Activated CD8-positive, alpha-beta memory T cell treated with anti-CD3 and anti-CD28 coated beads, Interleukin-2, amount 50 U/mL, for 24 hours (primary cell): ENCODE results near the gene TRAF5.
"Not testable (repeated sequence)": the region's sequence is repeated elsewhere in the genome, so short reads cannot be mapped to it uniquely, and the experiment has no call there.

Experiments used
- DNase-seq: peaks from one replicate; pipeline ENCODE4 v3.0.0-alpha.2; 2020; ENCODE audit errors: extremely low read depth

Gene TRAF5

GRCh38 chr1:211326528-211327345 lies at the start of gene TRAF5:
TSS of gene TRAF5 (plus strand) at chr1:211326833. CDS start at chr1:211353240, 26,407 bp downstream.
- no peak for DNase-seq

GRCh38 chr1:211279340-211279739 lies 47.3 kb upstream of the TRAF5 start:
- DNase-seq, result no peak

- DNase-seq, result no peak
Observed at GRCh38 chr1:211280910-211281309, 45.7 kb upstream of the TRAF5 start.

- DNase-seq, result no peak
Observed at GRCh38 chr1:211281320-211282022, 45.2 kb upstream of the TRAF5 start.

- no peak for DNase-seq
Observed at GRCh38 chr1:211282023-211282373, 44.6 kb upstream of the TRAF5 start.

GRCh38 chr1:211285196-211285595 lies 41.4 kb upstream of the TRAF5 start:
- DNase-seq, result no peak

GRCh38 chr1:211287218-211287617 lies 39.4 kb upstream of the TRAF5 start:
- DNase-seq, result no peak

- DNase-seq, result no peak
Observed at GRCh38 chr1:211292411-211292810, 34.2 kb upstream of the TRAF5 start.

- DNase-seq, result no peak
Observed at GRCh38 chr1:211296396-211296795, 30.2 kb upstream of the TRAF5 start.

- no peak for DNase-seq
Observed at GRCh38 chr1:211305044-211305443, 21.6 kb upstream of the TRAF5 start.

- DNase-seq, result no peak
Observed at GRCh38 chr1:211309617-211310016, 17.0 kb upstream of the TRAF5 start.

GRCh38 chr1:211313392-211313791 lies 13.2 kb upstream of the TRAF5 start:
- DNase-seq, result no peak

- DNase-seq, result no peak
Observed at GRCh38 chr1:211318576-211319280, 7.9 kb upstream of the TRAF5 start.

- DNase-seq, result no peak
Observed at GRCh38 chr1:211319892-211320291, 6.7 kb upstream of the TRAF5 start.

GRCh38 chr1:211320980-211321379 lies 5.7 kb upstream of the TRAF5 start:
- no peak for DNase-seq

GRCh38 chr1:211321646-211322045 lies 5.0 kb upstream of the TRAF5 start:
- DNase-seq, result not testable (repeated sequence)

GRCh38 chr1:211323156-211324063 lies 3.2 kb upstream of the TRAF5 start:
- peak; percentile 48 for DNase-seq

- no peak for DNase-seq
Observed at GRCh38 chr1:211324992-211325775, 1.4 kb upstream of the TRAF5 start.

- DNase-seq, result no peak
Observed at GRCh38 chr1:211326140-211326527, 499 bp upstream of the TRAF5 start.

GRCh38 chr1:211327346-211327921 lies 801 bp downstream of the TRAF5 start:
- no peak for DNase-seq
